OCI-LY3 (cell line): ENCODE results near the gene GC.
A peak's percentile ranks its signal among the peaks of the same experiment; 100 is the strongest.

Source experiments
- H2AFZ ChIP-seq: fragments of 200-600, 300-600 bp; shearing (Covaris generic); 2 replicates; pipeline ENCODE4 v1.6.0; 2014; ENCODE audit warnings: antibody characterized with exemption, low read depth, low read length
- H3K27ac ChIP-seq: fragments of 200-600, 300-600 bp; sonication (generic); 2 replicates; pipeline ENCODE4 v1.5.1; 2014; ENCODE audit warnings: mild to moderate bottlenecking, low read length, moderate library complexity, mixed read lengths
- H3K27me3 ChIP-seq: fragments of 200-600, 300-600 bp; sonication (generic); 2 replicates; pipeline ENCODE4 v1.6.1; 2014; ENCODE audit warnings: low read depth, low read length, mixed read lengths
- H3K36me3 ChIP-seq: fragments of 200-600, 300-600 bp; sonication (generic); replicated peaks from 2 replicates; pipeline ENCODE3; 2014; ENCODE audit warnings: low read depth, low read length, mixed read lengths
- H3K4me1 ChIP-seq: fragments of 300-600, 200-600 bp; sonication (generic); 2 replicates; pipeline ENCODE4 v1.6.1; 2014; ENCODE audit warnings: low read length, mixed read lengths
- H3K4me2 ChIP-seq: fragments of 200-600, 300-600 bp; sonication (generic); 2 replicates; pipeline ENCODE4 v1.6.1; 2014; ENCODE audit warnings: low read length, mixed read lengths
- H3K4me3 ChIP-seq: fragments of 300-600, 200-600 bp; sonication (generic); 2 replicates; pipeline ENCODE4 v1.5.1; 2014; ENCODE audit warnings: antibody characterized with exemption, mild to moderate bottlenecking, low read length, moderate library complexity
- H3K79me2 ChIP-seq: fragments of 300-600, 200-600 bp; shearing (Covaris generic); 2 replicates; pipeline ENCODE4 v1.6.1; 2014; ENCODE audit warnings: mild to moderate bottlenecking, low read length, mixed read lengths
- H3K9ac ChIP-seq: fragments of 300-600, 200-600 bp; shearing (Covaris generic); 2 replicates; pipeline ENCODE4 v1.6.0; 2014; ENCODE audit warnings: mild to moderate bottlenecking, low read length, moderate library complexity
- H3K9me3 ChIP-seq: fragments of 200-600, 300-600 bp; shearing (Covaris generic); 2 replicates; pipeline ENCODE4 v1.6.1; 2014; ENCODE audit warnings: low read length, mixed read lengths; ENCODE audit not compliant: insufficient read depth
- H4K20me1 ChIP-seq: fragments of 200-600, 300-600 bp; sonication (generic); 2 replicates; pipeline ENCODE4 v1.6.1; 2016; ENCODE audit warnings: low read length, mixed read lengths; ENCODE audit not compliant: insufficient read depth
- CTCF ChIP-seq: fragments of 200-600, 300-600 bp; sonication (generic); IDR thresholded peaks from 2 replicates; pipeline ENCODE4 v1.5.1; 2014; ENCODE audit warnings: antibody characterized with exemption, low read length, low read depth
- EZH2phosphoT487 ChIP-seq: fragments of 200-600 bp; shearing (Covaris generic); IDR thresholded peaks from 2 replicates; pipeline ENCODE4 v1.6.1; 2018; ENCODE audit warnings: antibody characterized with exemption, mixed run types, low read depth

Gene GC

GRCh38 chr4:71713611-71714203 is 70.2 kb downstream of the GC start:
- Histone ChIP-seq H3K9ac (no peak overlapping the region), H2AFZ (peak overlapping the region; percentile 49; the same call in 1 of the 2 replicates), H3K4me2 (no peak overlapping the region), H4K20me1 (no peaks in the 10 kb centered on the region), H3K27ac (no peak overlapping the region), H3K4me1 (peaks cover 10% of the 10 kb centered on the region), H3K4me3 (no peak overlapping the region), H3K36me3 (no peaks in the 10 kb centered on the region), H3K9me3 (no peaks in the 10 kb centered on the region), H3K27me3 (no peaks in the 10 kb centered on the region), H3K79me2 (no peaks in the 10 kb centered on the region)
- TF ChIP-seq EZH2phosphoT487 (no peak), CTCF (peak; percentile 81)

GRCh38 chr4:71711985-71712348 is 71.9 kb downstream of the GC start:
- H3K27ac ChIP-seq, result no peak overlapping the region
- H3K9ac ChIP-seq, result no peak overlapping the region
- H3K9me3 ChIP-seq, result no peaks in the 10 kb centered on the region
- H3K36me3 ChIP-seq, result no peaks in the 10 kb centered on the region
- no peaks in the 10 kb centered on the region for H4K20me1 ChIP-seq
- no peaks in the 10 kb centered on the region for H3K79me2 ChIP-seq
- H2AFZ ChIP-seq, result no peak overlapping the region
- H3K27me3 ChIP-seq, result no peaks in the 10 kb centered on the region
- no peak overlapping the region for H3K4me3 ChIP-seq
- peaks cover 10% of the 10 kb centered on the region for H3K4me1 ChIP-seq
- no peak overlapping the region for H3K4me2 ChIP-seq
- no peak for TF ChIP-seq CTCF
- no peak for TF ChIP-seq EZH2phosphoT487

GRCh38 chr4:71711044-71711984 is 72.6 kb downstream of the GC start:
- Histone ChIP-seq H3K4me2 (no peak overlapping the region), H3K79me2 (no peaks in the 10 kb centered on the region), H3K36me3 (no peaks in the 10 kb centered on the region), H4K20me1 (no peaks in the 10 kb centered on the region), H3K4me1 (peaks cover 10% of the 10 kb centered on the region), H3K4me3 (no peak overlapping the region), H3K9me3 (no peaks in the 10 kb centered on the region), H3K9ac (no peak overlapping the region), H3K27ac (no peak overlapping the region), H3K27me3 (no peaks in the 10 kb centered on the region), H2AFZ (no peak overlapping the region)
- no peak for TF ChIP-seq CTCF
- TF ChIP-seq EZH2phosphoT487, result no peak

GRCh38 chr4:71709961-71710360 is 73.9 kb downstream of the GC start:
- Histone ChIP-seq H3K4me3 (no peak overlapping the region), H3K9me3 (no peaks in the 10 kb centered on the region), H3K4me1 (peaks cover 10% of the 10 kb centered on the region), H3K27me3 (no peaks in the 10 kb centered on the region), H3K4me2 (no peak overlapping the region), H3K9ac (no peak overlapping the region), H3K36me3 (no peaks in the 10 kb centered on the region), H2AFZ (no peak overlapping the region), H3K27ac (no peak overlapping the region), H3K79me2 (no peaks in the 10 kb centered on the region), H4K20me1 (no peaks in the 10 kb centered on the region)
- TF ChIP-seq CTCF (peak; percentile 45), EZH2phosphoT487 (no peak)
